WERI-Rb-1 (cell line): ENCODE data around the gene SLC9A5.

ENCODE experiments used
- DNase-seq: peaks from one replicate; pipeline ENCODE4 v3.0.0-alpha.2; 2020
- H3K27ac ChIP-seq: fragments of 250-450 bp; sonication (Bioruptor Pico); 2 replicates; pipeline ENCODE4 v1.5.1; 2020; ENCODE audit warnings: mild to moderate bottlenecking, moderate library complexity
- H3K27me3 ChIP-seq: fragments of 250-450 bp; sonication (Bioruptor Pico); 2 replicates; pipeline ENCODE4 v1.5.1; 2021; ENCODE audit warnings: mild to moderate bottlenecking, low read depth, moderate library complexity; ENCODE audit not compliant: insufficient read depth, severe bottlenecking
- H3K36me3 ChIP-seq: fragments of 250-450 bp; sonication (Bioruptor Pico); 2 replicates; pipeline ENCODE4 v1.5.1; 2020; ENCODE audit warnings: mild to moderate bottlenecking, moderate library complexity
- H3K4me3 ChIP-seq: 2 replicates; pipeline ENCODE4 v1.5.1; 2011; ENCODE audit warnings: low read depth, mild to moderate bottlenecking, control low read depth, low read length
- H3K9me3 ChIP-seq: fragments of 250-450 bp; sonication (Bioruptor Pico); 2 replicates; pipeline ENCODE4 v1.5.1; 2021; ENCODE audit warnings: mild to moderate bottlenecking, moderate library complexity; ENCODE audit not compliant: severe bottlenecking
- CTCF ChIP-seq: IDR thresholded peaks from 2 replicates; pipeline ENCODE4 v1.5.1; 2011; ENCODE audit warnings: low read depth, mild to moderate bottlenecking, control low read depth, inconsistent platforms, low read length

The SLC9A5 gene

GRCh38 chr16:67310561-67310960 is 61.8 kb downstream of the SLC9A5 start:
- Histone ChIP-seq H3K27ac (no peak overlapping the region), H3K27me3 (no peaks in the 10 kb centered on the region), H3K36me3 (no peaks in the 10 kb centered on the region), H3K9me3 (no peaks in the 10 kb centered on the region), H3K4me3 (no peak overlapping the region)
- TF ChIP-seq CTCF: no peak
- no peak for DNase-seq

- H3K27ac ChIP-seq: no peak overlapping the region
- no peak overlapping the region for H3K4me3 ChIP-seq
- H3K36me3 ChIP-seq: no peaks in the 10 kb centered on the region
- H3K9me3 ChIP-seq: no peaks in the 10 kb centered on the region
- no peak for DNase-seq
- TF ChIP-seq CTCF: no peak
- H3K27me3 ChIP-seq: no peaks in the 10 kb centered on the region
These were observed 63.1 kb downstream of the SLC9A5 start for GRCh38 chr16:67311607-67312488.

GRCh38 chr16:67312719-67313118 is 63.9 kb downstream of the SLC9A5 start:
- H3K27ac ChIP-seq: no peak overlapping the region
- no peaks in the 10 kb centered on the region for H3K36me3 ChIP-seq
- H3K9me3 ChIP-seq: no peaks in the 10 kb centered on the region
- DNase-seq: no peak
- H3K27me3 ChIP-seq: no peaks in the 10 kb centered on the region
- no peak overlapping the region for H3K4me3 ChIP-seq
- TF ChIP-seq CTCF: no peak

- Histone ChIP-seq H3K27me3 (no peaks in the 10 kb centered on the region), H3K36me3 (no peaks in the 10 kb centered on the region), H3K27ac (no peak overlapping the region), H3K4me3 (no peak overlapping the region), H3K9me3 (no peaks in the 10 kb centered on the region)
- no peak for TF ChIP-seq CTCF
- no peak for DNase-seq
These were observed 69.1 kb downstream of the SLC9A5 start for GRCh38 chr16:67317853-67318252.
